ENCODE data around the gene SRPK1.
"Not testable (repeated sequence)": the region's sequence is repeated elsewhere in the genome, so short reads cannot be mapped to it uniquely, and the experiment has no call there.

Gene SRPK1

DNA sequence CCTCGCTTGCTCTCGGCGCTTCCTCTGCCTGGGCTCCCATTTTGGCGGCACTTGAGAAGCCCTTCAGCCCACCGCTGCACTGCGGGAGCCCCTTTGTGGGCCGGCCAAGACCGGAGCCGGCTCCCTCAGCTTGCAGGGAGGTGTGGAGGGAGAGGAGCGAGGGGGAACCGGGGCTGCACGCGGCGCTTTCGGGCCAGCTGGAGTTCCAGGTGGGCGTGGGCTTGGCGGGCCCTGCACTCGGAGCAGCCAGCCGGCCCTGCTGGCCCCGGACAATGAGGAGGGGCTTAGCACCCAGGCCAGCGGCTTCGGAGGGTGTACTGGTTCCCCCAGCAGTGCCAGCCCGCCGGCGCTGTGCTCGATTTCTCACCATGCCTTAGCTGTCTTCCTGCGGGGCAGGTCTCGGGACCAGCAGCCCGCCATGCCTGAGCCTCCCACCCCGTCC, 10.2 kb upstream of the SRPK1 start:
- no peak for DNase-seq (ENCODE audit: low read depth in 3 of 3)

DNA sequence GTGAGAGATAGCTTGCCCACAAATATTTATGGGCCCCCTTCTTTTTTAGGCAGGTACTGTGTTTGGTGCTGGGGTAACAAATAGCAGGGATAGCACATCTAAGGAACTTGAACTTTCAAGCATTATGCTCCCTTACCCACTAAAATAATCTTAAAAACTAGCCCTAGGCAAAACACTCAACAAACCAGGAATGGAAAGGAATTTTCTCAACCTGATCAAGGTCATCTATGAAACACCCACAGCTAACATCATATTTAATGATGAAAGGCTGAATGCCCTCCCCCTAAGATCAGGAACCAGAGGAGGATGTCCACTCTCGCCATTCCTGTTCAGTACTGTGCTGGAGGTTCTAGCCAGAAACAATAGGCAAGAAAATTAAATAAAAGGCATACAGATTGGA, 8.7 kb upstream of the SRPK1 start:
- no peak for DNase-seq (ENCODE audit: low read depth in 3 of 3)

DNA sequence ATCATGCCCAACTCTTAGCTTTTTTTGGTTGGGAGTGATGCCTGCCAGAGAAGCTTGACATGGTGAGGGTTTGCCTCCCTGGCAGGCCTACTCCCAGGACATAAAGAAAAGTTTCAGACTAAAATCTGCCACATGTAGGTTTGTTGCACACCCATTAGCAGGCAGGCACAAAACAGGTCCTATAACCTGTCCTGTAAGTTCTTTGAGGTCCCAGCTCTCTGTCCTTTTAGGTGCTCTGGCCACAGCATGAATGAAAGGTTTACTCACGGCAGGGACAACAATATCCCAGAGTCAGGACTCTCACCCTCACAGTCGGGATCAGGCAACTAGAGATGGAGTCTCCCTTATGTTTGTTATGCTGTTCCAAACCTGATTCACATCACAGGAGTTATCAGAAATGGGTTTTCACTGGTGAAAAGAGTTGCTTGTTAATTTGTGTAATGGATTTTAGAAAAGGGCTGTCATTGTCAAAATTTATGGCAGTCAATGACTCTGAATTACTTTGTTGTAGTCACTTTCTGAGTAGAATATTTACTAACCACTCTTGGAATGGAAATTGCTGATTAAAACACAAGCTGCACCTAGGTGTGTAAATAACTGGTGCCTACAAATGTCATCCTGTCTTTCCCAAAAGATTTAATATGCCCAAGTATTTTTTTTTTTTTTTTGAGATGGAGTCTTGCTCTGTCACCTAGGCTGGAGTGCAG, 5.8 kb upstream of the SRPK1 start:
- DNase-seq (ENCODE audit: low read depth in 3 of 3) = no peak

DNA sequence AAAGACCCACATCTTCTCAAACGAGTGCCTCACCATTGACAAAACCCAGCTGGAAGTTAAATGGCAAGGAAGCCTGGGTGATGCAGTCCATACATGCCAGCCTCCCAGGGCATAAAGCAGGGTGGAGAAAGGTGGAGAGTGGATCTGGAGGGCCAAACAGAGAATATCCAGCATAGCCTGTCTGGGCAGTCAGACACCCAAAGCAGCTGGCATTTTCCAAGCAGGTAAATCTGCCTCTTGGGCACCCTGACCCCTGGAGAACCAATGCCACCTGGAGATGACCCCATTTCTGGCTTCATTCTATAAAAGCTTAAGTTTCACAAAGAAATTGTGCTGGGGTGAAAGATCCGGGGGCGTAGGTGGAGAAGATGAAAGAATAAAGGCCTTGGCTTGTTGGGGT, 5.1 kb upstream of the SRPK1 start:
- no peak for DNase-seq (ENCODE audit: low read depth in 3 of 3)

DNA sequence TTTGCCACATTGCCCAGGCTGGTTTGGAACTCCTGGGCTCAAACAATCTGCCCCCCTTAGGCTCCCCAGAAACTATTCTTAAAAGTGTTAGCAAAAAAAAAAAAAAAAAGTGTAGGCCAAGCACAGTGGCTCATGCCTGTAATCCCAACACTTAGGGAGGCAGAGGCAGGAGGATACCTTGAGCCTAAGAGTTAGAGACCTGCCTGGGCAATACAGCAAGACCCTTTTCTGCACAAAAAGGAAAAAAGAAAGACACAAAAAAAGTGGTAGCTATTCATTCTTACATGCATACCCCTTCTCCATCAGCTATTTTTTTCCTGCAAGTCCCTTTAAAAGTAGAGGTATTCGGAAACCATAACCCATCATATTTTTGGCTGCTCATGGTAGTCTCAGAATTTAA, 3.2 kb upstream of the SRPK1 start:
- DNase-seq (ENCODE audit: low read depth in 3 of 3) = no peak

DNA sequence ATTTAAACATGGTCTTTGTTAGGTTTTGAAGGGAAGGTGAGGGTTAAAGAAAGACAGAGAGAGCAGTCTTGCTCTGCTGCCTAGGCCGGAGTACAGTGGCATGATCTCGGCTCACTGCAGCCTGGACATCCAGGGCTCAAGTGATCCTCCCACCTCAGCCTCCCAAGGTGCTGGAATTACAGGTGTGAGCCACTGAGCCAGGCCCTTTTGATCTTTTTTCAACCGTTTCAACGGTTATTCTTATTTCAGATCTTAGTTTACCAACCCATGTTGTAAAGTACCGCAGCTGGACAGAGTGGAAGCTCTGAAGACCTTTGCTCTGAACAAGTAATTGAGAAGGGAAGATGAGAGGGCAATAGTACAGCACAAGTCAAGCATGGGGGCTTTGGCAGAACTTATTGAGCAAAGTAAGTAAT, 1.2 kb upstream of the SRPK1 start:
- no peak for DNase-seq (ENCODE audit: low read depth in 3 of 3)

DNA sequence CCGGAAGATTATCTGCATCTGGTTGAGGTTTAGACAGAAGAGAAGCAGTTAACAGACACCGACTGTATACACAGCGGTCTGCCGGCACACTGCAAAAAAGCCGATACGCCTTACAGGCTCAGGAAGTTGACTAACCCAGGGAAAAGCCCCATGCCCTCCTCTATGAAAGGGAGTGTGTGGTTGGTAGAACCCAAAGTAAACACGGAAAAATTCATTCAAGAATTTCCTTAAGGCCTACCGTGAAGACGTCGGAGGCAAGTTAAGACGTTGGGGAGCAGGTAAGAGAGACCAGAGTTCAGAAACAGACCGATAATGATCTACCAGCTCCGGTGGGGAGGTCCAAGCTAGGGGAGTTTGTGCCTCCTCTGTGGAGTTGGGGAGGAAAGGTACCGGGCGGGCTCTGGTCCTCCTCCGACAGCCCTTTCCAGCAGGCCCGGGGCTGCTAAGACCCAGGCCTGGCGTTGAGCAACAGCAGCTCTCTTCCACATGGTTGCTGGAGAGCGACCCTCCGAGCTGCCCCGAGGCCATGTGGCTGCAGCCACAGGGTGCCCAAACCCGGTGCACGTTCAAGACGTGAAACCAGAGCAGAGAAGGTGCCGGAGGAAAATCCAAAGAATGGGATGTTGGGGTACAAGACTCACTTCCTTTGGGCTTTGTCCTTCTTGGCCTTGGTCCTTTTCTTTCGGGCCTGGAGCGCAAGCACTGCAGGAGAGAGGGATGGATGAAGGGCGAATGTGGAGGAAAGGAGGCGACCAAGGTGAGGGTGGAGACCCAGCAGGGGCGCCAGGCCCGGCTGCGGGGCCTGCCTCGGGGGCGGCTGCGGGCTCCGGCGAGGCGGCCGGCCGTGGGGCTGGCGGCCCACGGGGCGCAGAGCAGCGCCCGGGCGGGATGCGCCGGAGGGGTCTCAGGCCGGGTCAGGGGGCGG, 809 bp downstream of the SRPK1 start:
- peak; percentile 18 to 44 (median 23) for DNase-seq (ENCODE audit: low read depth in 3 of 3)

DNA sequence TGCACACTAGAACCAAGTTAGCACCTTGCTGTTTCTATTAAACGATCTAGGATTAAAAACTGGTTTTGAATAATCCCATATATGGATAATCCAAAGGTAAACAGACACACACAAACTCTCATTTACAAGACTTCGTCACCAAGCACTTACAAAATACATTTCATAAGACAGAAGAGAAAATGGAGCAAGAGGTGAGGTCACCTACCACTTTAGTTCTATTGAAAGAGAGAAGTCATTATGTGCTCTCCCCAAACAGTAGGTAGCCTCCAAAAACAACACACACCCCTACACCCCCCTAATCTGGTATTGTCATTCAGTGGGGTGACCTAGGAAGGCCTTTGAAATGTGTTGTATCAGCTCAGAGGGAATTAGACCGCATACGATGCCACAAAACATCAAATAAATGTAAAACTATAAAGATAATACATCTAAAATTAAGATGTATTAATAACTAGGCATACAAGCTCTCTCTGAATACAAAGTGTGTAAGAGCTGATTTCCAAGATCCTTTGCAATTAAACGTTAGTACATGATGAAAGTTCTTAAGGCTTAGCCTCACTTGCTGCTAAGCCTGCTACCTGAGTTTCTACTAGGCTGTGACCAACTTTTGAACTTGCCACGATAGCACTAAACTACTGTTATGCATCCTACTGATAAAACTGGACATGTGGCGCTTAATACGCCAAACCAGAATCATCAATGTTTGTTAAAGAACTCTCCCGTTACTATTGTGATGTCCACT, 1.6 kb downstream of the SRPK1 start:
- DNase-seq (ENCODE audit: low read depth in 3 of 3) = no peak

DNA sequence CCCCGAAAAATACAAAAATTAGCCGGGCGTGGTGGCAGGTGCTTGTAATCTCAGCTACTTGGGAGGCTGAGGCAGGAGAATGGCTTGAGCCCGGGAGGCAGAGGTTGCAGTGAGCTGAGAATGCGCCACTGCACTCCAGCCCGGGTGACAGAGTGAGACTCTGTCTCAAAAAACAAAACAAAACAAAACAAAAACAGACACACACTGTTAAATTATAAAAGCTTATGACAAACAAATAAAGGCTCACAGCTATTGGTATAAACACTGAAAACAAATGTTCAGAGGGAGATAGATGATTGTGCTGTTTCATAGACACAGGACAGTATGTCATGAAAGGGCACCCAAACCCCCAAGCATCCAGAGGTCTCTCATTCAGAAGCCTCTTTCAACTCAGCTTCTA, 4.0 kb downstream of the SRPK1 start:
- not testable (repeated sequence) for DNase-seq (ENCODE audit: low read depth in 3 of 3)

DNA sequence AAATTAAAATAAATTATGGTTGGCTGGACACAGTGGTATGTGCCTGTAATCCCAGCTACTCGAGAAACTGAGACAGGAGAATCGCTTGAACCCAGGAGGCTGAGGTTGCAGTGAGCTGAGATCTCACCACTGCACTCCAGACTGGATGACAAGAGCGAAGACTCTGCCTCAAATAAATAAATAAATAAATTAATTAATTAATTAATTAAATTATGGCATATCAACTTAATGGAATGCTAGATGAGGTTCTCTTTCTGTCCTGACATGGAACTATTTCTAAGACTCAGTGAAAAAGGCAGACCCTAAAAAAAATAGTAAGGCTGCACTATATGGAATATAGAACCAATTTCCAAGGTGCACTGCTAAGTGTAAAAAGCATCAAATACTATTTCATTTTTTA, 4.8 kb downstream of the SRPK1 start:
- no peak for DNase-seq (ENCODE audit: low read depth in 3 of 3)

DNA sequence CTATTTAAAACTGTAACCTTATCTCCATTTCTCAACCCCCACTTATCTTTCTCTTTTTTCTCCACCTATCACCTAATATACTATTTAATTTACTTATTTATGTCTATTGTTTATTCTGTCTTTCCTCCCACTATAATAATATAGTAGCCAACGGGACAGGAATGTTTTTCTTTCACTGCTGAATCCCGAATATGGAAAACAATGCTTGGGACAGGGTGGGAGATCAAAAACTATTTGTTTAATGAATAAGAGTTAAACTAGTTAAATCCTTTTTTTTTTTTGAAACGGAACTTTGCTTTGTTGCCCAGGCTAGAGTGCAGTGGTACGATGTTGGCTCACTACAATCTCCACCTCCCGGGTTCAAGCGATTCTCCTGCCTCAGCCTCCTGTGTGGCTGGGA, 6.4 kb downstream of the SRPK1 start:
- no peak for DNase-seq (ENCODE audit: low read depth in 3 of 3)

DNA sequence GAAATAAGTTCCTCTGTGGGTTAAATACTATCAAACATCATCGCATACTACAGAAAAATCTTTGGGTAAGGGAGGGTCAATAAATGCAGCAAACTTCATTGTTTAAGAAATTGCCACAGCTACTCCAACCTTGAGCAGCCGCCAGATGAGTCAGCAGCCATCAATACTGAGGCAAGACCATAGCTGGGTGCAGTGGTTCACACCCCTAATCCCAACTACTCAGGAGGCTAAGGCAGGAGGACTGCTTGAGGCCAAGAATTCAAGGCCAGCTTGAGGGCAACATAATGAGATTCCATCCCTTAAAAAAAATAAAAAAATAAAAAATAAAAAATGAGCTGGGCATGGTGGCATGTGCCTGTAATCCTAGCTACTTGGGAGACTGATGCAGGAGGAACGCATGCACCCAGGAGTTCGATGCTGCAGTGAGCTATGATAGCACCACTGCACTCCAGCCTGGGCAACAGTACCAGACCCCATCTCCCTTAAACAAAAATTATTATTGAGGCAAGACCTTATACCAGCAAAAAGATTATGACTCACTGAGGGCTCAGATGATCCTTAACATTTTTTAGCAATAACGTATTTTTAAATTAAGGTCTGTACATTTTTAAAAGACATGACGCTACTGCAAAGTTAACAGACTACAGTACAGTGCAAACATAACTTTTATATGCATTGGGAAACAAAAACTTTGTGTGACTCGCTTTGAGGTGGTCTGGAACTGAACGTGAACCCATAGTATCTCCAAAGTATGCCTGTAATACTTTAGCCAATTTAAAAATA, 8.8 kb downstream of the SRPK1 start:
- no peak for DNase-seq (ENCODE audit: low read depth in 3 of 3)

DNA sequence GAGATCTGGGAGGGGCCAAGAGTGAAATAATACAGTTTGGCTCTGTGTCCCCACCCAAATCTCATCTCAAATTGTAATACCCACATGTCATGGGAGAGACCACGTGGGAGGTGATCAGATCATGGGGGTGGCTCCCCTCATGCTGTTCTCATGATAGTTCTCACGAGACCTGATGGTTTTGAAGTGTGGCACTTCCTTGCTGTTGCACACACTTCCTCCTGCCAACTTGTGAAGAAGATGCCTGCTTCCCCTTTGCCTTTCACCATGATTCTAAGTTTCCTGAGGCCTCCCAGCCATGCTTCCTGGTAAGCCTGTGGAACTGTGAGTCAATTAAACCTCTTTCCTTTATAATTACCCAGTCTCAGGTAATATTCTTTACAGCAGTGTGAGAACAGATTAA, 11.3 kb downstream of the SRPK1 start:
- not testable (repeated sequence) for DNase-seq (ENCODE audit: low read depth in 3 of 3)

DNA sequence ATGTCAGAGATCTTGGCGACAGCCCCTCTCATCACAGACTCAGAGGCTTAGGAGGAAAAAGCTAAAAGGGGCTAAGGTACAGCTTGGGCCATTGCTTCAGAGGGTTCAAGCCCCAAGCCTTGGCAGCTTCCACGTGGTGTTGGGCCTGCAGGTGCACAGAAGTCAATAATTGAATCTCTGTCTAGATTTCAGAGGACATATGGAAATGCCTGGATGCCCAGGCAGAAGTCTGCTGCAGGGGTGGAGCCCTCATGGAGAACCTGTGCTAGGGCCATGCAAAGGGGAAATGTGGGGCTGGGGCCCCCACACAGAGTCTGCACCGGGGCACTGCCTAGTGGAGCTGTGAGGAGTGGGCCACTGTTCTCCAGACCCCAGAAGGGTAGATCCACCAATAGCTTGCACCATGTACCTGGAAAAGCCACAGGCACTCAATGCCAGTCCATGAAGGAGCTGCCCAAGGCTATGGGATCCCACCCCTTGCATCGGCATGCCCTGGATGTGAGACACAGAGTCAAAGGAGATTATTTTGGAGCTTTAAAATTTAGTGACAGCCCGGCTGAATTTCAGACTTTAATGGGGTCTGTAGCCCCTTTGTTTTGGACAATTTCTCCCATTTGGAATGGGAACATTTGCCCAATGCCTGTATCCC, 12.0 kb downstream of the SRPK1 start:
- DNase-seq (ENCODE audit: low read depth in 3 of 3) = not testable (repeated sequence)

DNA sequence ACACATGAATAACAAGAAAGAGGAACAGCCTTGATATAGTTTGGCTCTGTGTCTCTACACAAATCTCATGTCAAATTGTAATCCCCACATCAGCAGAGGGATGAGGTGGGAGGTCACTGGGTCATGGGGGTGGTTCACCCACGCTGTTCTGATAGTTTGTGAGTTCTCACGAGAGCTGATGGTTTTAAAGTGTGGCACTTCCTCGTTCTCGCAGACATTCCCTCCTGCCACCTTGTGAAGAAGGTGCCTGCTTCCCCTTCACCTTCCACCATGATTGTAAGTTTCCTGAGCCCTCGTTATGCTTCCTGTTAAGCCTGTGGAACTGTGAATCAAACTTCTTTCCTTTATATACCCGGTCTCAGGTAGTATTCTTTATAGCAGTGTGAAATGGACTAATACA, 13.1 kb downstream of the SRPK1 start:
- no peak for DNase-seq (ENCODE audit: low read depth in 3 of 3)

DNA sequence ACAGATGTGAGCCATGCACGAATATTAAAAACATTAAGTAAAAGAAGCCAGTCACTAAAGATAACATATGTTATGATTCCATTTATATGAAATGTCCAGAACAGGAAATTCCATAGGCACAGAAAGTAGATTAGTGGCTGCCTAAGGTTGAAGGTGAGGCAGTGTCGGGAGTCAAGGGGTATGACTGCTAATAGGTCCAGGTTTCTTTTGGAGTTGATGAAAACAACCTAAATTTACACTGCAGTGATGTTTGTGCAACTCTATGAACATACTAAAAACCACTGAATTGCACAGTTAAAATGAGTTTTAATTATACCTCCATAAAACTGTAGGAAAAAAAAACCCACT, 14.4 kb downstream of the SRPK1 start:
- no peak for DNase-seq (ENCODE audit: low read depth in 3 of 3)

DNA sequence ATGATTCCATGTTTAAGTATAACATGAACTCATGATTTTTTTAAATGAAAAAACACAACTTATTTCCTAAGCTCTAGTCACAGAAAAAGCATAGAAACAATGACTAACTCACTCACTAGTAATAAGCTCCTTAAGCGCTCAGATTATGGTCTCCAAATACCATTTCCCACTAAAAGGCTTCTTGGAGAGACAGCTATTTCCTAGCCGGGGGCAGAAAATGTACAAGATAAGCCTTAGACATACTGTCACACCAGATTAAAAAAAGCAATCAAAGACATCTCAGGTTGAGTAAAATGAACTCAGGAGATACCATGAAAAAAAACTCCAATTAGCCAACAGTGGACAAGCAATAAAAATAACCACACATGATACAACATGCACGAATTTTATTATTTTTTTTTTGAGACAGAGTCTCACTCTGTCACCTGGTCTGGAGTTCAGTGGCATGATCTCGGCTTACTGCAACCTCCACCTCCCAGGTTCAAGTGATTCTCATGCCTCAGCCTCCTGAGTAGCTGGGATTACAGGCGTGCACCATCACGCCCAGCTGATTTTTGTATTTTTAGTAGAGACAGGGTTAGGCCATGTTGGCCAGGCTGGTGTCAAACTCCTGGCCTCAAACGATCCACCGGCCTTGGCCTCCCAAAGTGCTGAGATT, 14.9 kb downstream of the SRPK1 start:
- DNase-seq (ENCODE audit: low read depth in 3 of 3) = no peak

DNA sequence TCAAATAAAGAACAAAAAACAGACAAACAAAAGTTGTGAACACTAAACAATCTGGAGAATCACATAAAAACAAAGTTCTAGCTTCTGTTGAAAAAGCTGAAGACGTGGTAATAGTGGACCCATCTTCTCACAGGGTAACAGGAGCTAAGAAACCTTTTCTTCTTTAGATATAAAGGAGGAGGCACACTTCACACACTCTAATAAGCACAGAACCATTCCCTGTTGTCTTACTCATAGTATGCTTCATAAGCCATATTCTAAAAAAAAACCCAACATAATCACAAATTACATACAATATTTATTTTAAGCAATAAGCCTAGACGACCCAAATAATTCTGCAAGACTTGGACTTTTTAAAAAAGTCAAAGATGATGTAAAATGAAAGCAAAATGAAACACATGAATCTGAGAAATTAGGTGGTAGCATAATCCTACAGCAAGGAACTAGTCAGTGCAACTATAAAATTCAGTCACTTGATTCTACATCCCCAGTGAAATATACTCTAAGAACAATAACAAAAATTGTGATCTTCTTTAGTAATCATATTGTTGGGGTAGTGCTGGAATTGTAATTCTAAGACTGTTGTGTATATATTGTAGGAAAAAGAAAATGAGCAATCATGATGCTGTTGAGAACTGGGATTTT, 15.6 kb downstream of the SRPK1 start:
- DNase-seq (ENCODE audit: low read depth in 3 of 3) = no peak

DNA sequence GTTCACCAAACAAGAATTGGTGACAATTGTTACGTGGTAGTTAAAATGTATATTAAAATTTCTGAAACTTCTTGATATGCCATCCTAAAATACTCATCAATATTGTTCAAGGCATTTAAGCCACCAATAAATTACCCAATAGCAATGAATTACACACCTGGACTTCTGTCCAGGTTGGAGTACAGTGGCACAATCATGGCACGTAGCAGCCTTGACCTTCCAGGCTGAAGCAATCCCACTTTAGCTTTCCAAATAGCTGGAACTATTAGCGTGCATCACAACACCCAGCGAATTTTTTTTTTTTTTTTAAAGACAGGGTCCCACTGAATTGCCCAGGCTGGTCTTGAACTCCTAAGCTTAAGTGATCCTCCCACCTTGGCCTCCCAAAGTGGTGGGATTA, 17.2 kb downstream of the SRPK1 start:
- DNase-seq (ENCODE audit: low read depth in 3 of 3) = no peak

DNA sequence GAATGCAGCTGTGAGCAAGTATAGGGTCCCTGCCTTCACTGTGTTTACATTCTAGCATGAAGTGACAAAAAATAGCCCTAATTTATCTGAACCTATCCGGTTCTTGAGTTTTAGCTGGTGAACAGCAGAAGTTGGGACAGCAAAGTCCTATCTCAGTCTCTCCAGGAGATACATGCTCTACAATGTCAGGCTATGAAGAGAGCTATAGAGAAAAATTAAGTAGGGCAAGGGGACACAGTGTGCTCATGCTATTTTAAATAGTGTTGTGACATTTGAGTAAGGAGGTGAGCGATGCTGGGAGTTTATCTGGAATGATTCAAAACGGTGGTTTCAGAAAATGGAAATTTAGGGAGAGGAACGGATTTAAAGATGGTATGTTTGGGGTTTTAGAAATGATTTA, 20.4 kb downstream of the SRPK1 start:
- no peak for DNase-seq (ENCODE audit: low read depth in 3 of 3)

Measured in stimulated activated CD4-positive, alpha-beta T cell treated with anti-CD3 and anti-CD28 coated beads, TNF-alpha, amount 100 ng/mL, for 4 hours (primary cell).